Left hindlimb (tissue), 1 donor: ENCODE measurements around the gene PPP1R16B.
"Not testable (repeated sequence)": the region's sequence is repeated elsewhere in the genome, so short reads cannot be mapped to it uniquely, and the experiment has no call there.

Source experiments
- DNase-seq: peaks from one replicate; pipeline ENCODE4 v3.0.0-alpha.2; 2018

Gene PPP1R16B

GRCh38 chr20:38855356-38855755 lies 49.9 kb downstream of the PPP1R16B start:
- no peak for DNase-seq

- no peak for DNase-seq
Observed at GRCh38 chr20:38856570-38856969, 51.1 kb downstream of the PPP1R16B start.

GRCh38 chr20:38857703-38858102 lies 52.2 kb downstream of the PPP1R16B start:
- DNase-seq, result no peak

- no peak for DNase-seq
Observed at GRCh38 chr20:38859070-38859690, 53.7 kb downstream of the PPP1R16B start.

GRCh38 chr20:38859857-38860256 lies 54.4 kb downstream of the PPP1R16B start:
- DNase-seq, result not testable (repeated sequence)

GRCh38 chr20:38861071-38861401 lies 55.5 kb downstream of the PPP1R16B start:
- DNase-seq, result no peak

GRCh38 chr20:38862226-38862625 lies 56.7 kb downstream of the PPP1R16B start:
- DNase-seq, result no peak

GRCh38 chr20:38863024-38863851 lies 57.7 kb downstream of the PPP1R16B start:
- no peak for DNase-seq

- no peak for DNase-seq
Observed at GRCh38 chr20:38864662-38865061, 59.2 kb downstream of the PPP1R16B start.

GRCh38 chr20:38866265-38867061 lies 61.0 kb downstream of the PPP1R16B start:
- no peak for DNase-seq

GRCh38 chr20:38867062-38867359 lies 61.5 kb downstream of the PPP1R16B start:
- DNase-seq, result no peak

- no peak for DNase-seq
Observed at GRCh38 chr20:38870733-38871559, 65.4 kb downstream of the PPP1R16B start.

GRCh38 chr20:38871560-38871953 lies 66.1 kb downstream of the PPP1R16B start:
- no peak for DNase-seq

- no peak for DNase-seq
Observed at GRCh38 chr20:38872036-38872435, 66.5 kb downstream of the PPP1R16B start.

- DNase-seq, result no peak
Observed at GRCh38 chr20:38872491-38873049, 67.1 kb downstream of the PPP1R16B start.

- no peak for DNase-seq
Observed at GRCh38 chr20:38873050-38873581, 67.6 kb downstream of the PPP1R16B start.

GRCh38 chr20:38874460-38875174 lies 69.1 kb downstream of the PPP1R16B start:
- DNase-seq, result no peak

- no peak for DNase-seq
Observed at GRCh38 chr20:38875175-38875993, 69.9 kb downstream of the PPP1R16B start.

GRCh38 chr20:38877483-38877882 lies 72.0 kb downstream of the PPP1R16B start:
- no peak for DNase-seq

GRCh38 chr20:38878866-38879265 lies 73.4 kb downstream of the PPP1R16B start:
- no peak for DNase-seq
